ENCODE results near the gene ZMAT3. TPM values are rescaled to one million over a fixed set of nuclear protein-coding genes. Genes with fewer than 3 reads are reported as not detected.

The ZMAT3 gene, protein sequence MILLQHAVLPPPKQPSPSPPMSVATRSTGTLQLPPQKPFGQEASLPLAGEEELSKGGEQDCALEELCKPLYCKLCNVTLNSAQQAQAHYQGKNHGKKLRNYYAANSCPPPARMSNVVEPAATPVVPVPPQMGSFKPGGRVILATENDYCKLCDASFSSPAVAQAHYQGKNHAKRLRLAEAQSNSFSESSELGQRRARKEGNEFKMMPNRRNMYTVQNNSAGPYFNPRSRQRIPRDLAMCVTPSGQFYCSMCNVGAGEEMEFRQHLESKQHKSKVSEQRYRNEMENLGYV
- total RNA-seq, result 10.1 and 24.8 TPM in 2 replicates

GRCh38 chr3:179071323-179072099 is at the start of gene ZMAT3:
ZMAT3 (minus strand) TSS chr3:179071809; CDS start chr3:179067752, 4,057 bp downstream.

Other genes starting within 250 kb of the ZMAT3 start
- 9.1 and 11.2 TPM in 2 replicates for gene PIK3CA, start 76.5 kb upstream of the ZMAT3 start, total RNA-seq
- gene KCNMB3, start 179.3 kb upstream of the ZMAT3 start, total RNA-seq, result 0.65 and 1.5 TPM in 2 replicates